HG03571 (cell line): ENCODE results near the gene NPHS1.
"Not testable (repeated sequence)": the region's sequence is repeated elsewhere in the genome, so short reads cannot be mapped to it uniquely, and the experiment has no call there.

ENCODE experiments used
- ATAC-seq: cut with Tn5 transposase; IDR thresholded peaks from one replicate; pipeline ENCODE4 v1.9.1; 2021; ENCODE audit not compliant: unreplicated experiment

Gene NPHS1

GRCh38 chr19:35852029-35852780 lies at the start of gene NPHS1:
TSS of gene NPHS1 (minus strand) at chr19:35852504. CDS start at chr19:35851837, 667 bp downstream.
- no peak for ATAC-seq

- no peak for ATAC-seq
Observed at GRCh38 chr19:35901055-35901644, 48.8 kb upstream of the NPHS1 start.

GRCh38 chr19:35899547-35900214 lies 47.4 kb upstream of the NPHS1 start:
- ATAC-seq: no peak

GRCh38 chr19:35898499-35898809 lies 46.1 kb upstream of the NPHS1 start:
- ATAC-seq: no peak

GRCh38 chr19:35897706-35898451 lies 45.6 kb upstream of the NPHS1 start:
- ATAC-seq: no peak

GRCh38 chr19:35896643-35897040 lies 44.3 kb upstream of the NPHS1 start:
- no peak for ATAC-seq

- no peak for ATAC-seq
Observed at GRCh38 chr19:35895911-35896642, 43.8 kb upstream of the NPHS1 start.

GRCh38 chr19:35894342-35894741 lies 42.0 kb upstream of the NPHS1 start:
- ATAC-seq: no peak

GRCh38 chr19:35891819-35892218 lies 39.5 kb upstream of the NPHS1 start:
- not testable (repeated sequence) for ATAC-seq

GRCh38 chr19:35890113-35890650 lies 37.9 kb upstream of the NPHS1 start:
- ATAC-seq: no peak

- ATAC-seq: no peak
Observed at GRCh38 chr19:35889370-35890112, 37.2 kb upstream of the NPHS1 start.

- ATAC-seq: no peak
Observed at GRCh38 chr19:35888398-35888797, 36.1 kb upstream of the NPHS1 start.

- no peak for ATAC-seq
Observed at GRCh38 chr19:35887197-35887596, 34.9 kb upstream of the NPHS1 start.

- no peak for ATAC-seq
Observed at GRCh38 chr19:35885904-35886303, 33.6 kb upstream of the NPHS1 start.

- no peak for ATAC-seq
Observed at GRCh38 chr19:35885225-35885738, 33.0 kb upstream of the NPHS1 start.

GRCh38 chr19:35883882-35884281 lies 31.6 kb upstream of the NPHS1 start:
- no peak for ATAC-seq

GRCh38 chr19:35882114-35882832 lies 30.0 kb upstream of the NPHS1 start:
- ATAC-seq: no peak

- ATAC-seq: no peak
Observed at GRCh38 chr19:35879770-35880317, 27.5 kb upstream of the NPHS1 start.

- ATAC-seq: no peak
Observed at GRCh38 chr19:35879068-35879467, 26.8 kb upstream of the NPHS1 start.
